CD4-positive, alpha-beta T cell (primary cell): ENCODE measurements around the gene RNF144A. TPM values are rescaled to one million over a fixed set of nuclear protein-coding genes. Genes with fewer than 3 reads are reported as not detected.

Experiments used
- ATAC-seq: fragments of 200-7000 bp; cut with Tn5 transposase; one replicate; pipeline ENCODE4 v1.10.0; 2022; ENCODE audit warnings: mild to moderate bottlenecking; ENCODE audit not compliant: poor library complexity
- CTCF ChIA-PET: fragments of 350-600 bp; sonication (Branson Sonifier 250); formaldehyde crosslinking; loops from one replicate; lab custom pipeline; 2021; ENCODE audit warnings: antibody characterized with exemption, inconsistent platforms; lab: Charles Lee
- POLR2A ChIA-PET: fragments of 350-600 bp; sonication (Branson Sonifier 250); formaldehyde crosslinking; loops from one replicate; lab custom pipeline; 2021; ENCODE audit warnings: antibody characterized with exemption, inconsistent platforms; lab: Charles Lee
- DNase-seq, 14 experiments: peaks; one replicate each; pipeline ENCODE4 v3.0.0-alpha.2; 2013 to 2020; ENCODE audit warnings: mixed read lengths in 2 of 14
- H3K27ac ChIP-seq, 2 donors: one replicate each; pipeline versions ENCODE4 v1.5.1 to v1.7.0; 2013; ENCODE audit warnings: low read length in 2 of 2, low read depth in 1 of 2, mild to moderate bottlenecking in 1 of 2
- H3K27me3 ChIP-seq, 2 experiments: 1 replicate in 1 of 2; 2 replicates in 1 of 2; pipeline versions ENCODE4 v1.6.1 to v1.7.0; 2013; ENCODE audit warnings: low read length in 2 of 2, control low read depth in 1 of 2, mild to moderate bottlenecking in 1 of 2, moderate library complexity in 1 of 2; ENCODE audit not compliant: insufficient read depth in 2 of 2, control insufficient read depth in 1 of 2
- H3K36me3 ChIP-seq: one replicate; pipeline ENCODE4 v1.6.1; 2013; ENCODE audit warnings: low read length, control low read depth; ENCODE audit not compliant: insufficient read depth
- H3K4me1 ChIP-seq: one replicate; pipeline ENCODE4 v1.6.1; 2013; ENCODE audit warnings: low read length, control low read depth; ENCODE audit not compliant: insufficient read depth
- H3K4me3 ChIP-seq: one replicate; pipeline ENCODE4 v1.5.1; 2013; ENCODE audit warnings: mild to moderate bottlenecking, low read length, moderate library complexity
- H3K9me3 ChIP-seq, 2 experiments: 1 replicate in 1 of 2; 2 replicates in 1 of 2; pipeline versions ENCODE4 v1.6.1 to v1.7.0; 2013; ENCODE audit warnings: low read length in 2 of 2, mild to moderate bottlenecking in 2 of 2, control low read depth in 1 of 2, moderate library complexity in 1 of 2; ENCODE audit not compliant: control insufficient read depth in 1 of 2, insufficient read depth in 1 of 2
- H3K27ac Mint-ChIP-seq: one replicate; pipeline ENCODE4 v1.8.0; 2020; ENCODE audit warnings: mixed read lengths
- H3K27me3 Mint-ChIP-seq: one replicate; pipeline ENCODE4 v1.8.0; 2021; ENCODE audit warnings: mixed read lengths
- H3K36me3 Mint-ChIP-seq: one replicate; pipeline ENCODE4 v1.8.0; 2021; ENCODE audit warnings: low read depth, mixed read lengths
- H3K4me1 Mint-ChIP-seq: one replicate; pipeline ENCODE4 v1.8.0; 2021; ENCODE audit warnings: low read depth, mixed read lengths
- H3K4me3 Mint-ChIP-seq: one replicate; pipeline ENCODE4 v1.8.0; 2020; ENCODE audit warnings: mild to moderate bottlenecking, mixed read lengths
- H3K9me3 Mint-ChIP-seq: one replicate; pipeline ENCODE4 v1.8.0; 2020; ENCODE audit warnings: mixed read lengths
- intact Hi-C, 2 experiments: fragments of 100-400 bp; cut with DNase I in 1 of 2; cut with micrococcal nuclease in 1 of 2; formaldehyde crosslinking; loops; one replicate each; pipeline versions ENCODE4 v1.15.1 to v1.9.0; 2023 to 2025; cut with DNase I, micrococcal nuclease
- total RNA-seq, 174 experiments: library from RNA in 2 of 174; stranded (reverse) in 2 of 174; gene quantifications; one replicate each; pipeline ENCODE4 v1.2.3 and lab custom pipeline; 2021 to 2026
- TF ChIP-seq, protein P1 (sequence below): fragments of 200-600 bp; IDR thresholded peaks from one replicate; pipeline ENCODE4 v1.8.0; 2022; ENCODE audit warnings: antibody characterized with exemption, mild to moderate bottlenecking

RNF144A gene
- total RNA-seq, 2 experiments from 2014 or later: 39.0 to 40.1 TPM

GRCh38 chr2:6965071-6965795, 48.0 kb downstream of the RNF144A start:
- Mint-ChIP-seq H3K36me3 (peaks cover 78% of the 10 kb centered on the region), H3K27me3 (no peaks in the 10 kb centered on the region), H3K27ac (no peak overlapping the region), H3K4me3 (no peak overlapping the region), H3K9me3 (no peaks in the 10 kb centered on the region), H3K4me1 (peaks cover 57% of the 10 kb centered on the region)
- ChIA-PET POLR2A (no interaction called here), CTCF (no interaction called here)
- H3K36me3 ChIP-seq: peaks cover 12% of the 10 kb centered on the region
- H3K27me3 ChIP-seq: no peaks in the 10 kb centered on the region
- peaks cover 0 to 4% of the 10 kb centered on the region in 2 experiments for H3K9me3 ChIP-seq
- TF ChIP-seq, protein P1, sequence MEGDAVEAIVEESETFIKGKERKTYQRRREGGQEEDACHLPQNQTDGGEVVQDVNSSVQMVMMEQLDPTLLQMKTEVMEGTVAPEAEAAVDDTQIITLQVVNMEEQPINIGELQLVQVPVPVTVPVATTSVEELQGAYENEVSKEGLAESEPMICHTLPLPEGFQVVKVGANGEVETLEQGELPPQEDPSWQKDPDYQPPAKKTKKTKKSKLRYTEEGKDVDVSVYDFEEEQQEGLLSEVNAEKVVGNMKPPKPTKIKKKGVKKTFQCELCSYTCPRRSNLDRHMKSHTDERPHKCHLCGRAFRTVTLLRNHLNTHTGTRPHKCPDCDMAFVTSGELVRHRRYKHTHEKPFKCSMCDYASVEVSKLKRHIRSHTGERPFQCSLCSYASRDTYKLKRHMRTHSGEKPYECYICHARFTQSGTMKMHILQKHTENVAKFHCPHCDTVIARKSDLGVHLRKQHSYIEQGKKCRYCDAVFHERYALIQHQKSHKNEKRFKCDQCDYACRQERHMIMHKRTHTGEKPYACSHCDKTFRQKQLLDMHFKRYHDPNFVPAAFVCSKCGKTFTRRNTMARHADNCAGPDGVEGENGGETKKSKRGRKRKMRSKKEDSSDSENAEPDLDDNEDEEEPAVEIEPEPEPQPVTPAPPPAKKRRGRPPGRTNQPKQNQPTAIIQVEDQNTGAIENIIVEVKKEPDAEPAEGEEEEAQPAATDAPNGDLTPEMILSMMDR: no peak
- peaks cover 5% of the 10 kb centered on the region for H3K4me1 ChIP-seq
- intact Hi-C loops: loop anchor here in 1 of 2 experiments (5.0 kb wide), 1 partner anchor 68 kb away; no protein-coding TSS in a partner anchor
- ATAC-seq (no peak), DNase-seq (no peak)
- H3K4me3 ChIP-seq: no peak overlapping the region
- H3K27ac ChIP-seq: no peak overlapping the region

DNA sequence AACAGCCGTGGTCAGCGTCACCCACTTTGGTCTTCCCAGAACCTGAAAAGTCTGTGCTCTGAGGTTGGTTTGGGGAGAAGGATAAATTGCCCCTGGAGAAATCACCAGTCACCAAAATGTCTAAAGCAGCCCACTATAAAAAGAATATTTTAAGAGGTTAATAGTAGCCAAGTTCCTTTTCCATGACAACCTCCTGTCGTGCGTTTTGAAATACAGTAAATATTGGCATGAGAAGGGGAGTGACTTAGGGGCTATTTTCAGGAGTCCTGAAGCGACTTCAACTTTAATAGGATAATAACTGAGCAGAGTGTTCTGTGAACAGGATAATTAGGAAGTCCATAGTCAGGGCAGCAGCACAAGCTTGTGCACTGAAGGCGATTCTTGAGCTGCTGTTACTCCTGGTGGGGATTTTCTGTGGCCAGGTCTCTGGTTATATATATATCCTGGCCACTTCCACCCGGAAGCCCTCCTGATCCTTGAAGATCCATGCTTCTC, 49.3 kb downstream of the RNF144A start:
- no peak overlapping the region for H3K27ac Mint-ChIP-seq

DNA sequence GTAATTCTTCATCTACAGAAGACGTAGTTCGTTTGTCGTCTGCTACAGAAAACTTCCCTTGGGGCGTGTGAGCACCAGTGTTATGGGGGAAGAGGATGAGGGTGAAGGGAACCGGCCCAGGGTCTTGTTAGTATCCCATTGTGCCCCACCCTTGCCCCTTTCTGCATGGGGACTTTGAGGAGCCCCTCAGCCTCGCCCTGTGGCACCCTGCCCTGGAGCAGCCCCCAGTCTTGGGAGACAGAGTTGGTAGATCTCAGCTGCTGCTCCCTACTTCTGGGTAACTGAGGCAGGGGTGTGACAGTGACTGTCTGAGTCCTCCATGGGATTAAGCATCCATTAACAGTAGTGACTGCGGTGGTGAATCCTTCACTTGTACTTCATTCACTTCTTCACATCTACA, 50.1 kb downstream of the RNF144A start:
- Histone ChIP-seq H3K27me3 (no peaks in the 10 kb centered on the region), H3K4me1 (no peaks in the 10 kb centered on the region), H3K4me3 (no peak overlapping the region), H3K36me3 (peaks cover 20% of the 10 kb centered on the region), H3K27ac (no peak overlapping the region), H3K9me3 (peaks cover 0 to 4% of the 10 kb centered on the region in 2 experiments)
- ChIA-PET CTCF (no interaction called here), POLR2A (interaction anchor here (1.3 kb wide), 1 partner anchor 12 kb away, joined by 4 read pairs; no protein-coding TSS in a partner anchor)
- Mint-ChIP-seq H3K36me3 (peaks cover 87% of the 10 kb centered on the region), H3K4me1 (peaks cover 44% of the 10 kb centered on the region), H3K27me3 (no peaks in the 10 kb centered on the region), H3K4me3 (no peak overlapping the region), H3K9me3 (no peaks in the 10 kb centered on the region), H3K27ac (no peak overlapping the region)
- TF ChIP-seq, protein P1: no peak
- no peak for ATAC-seq
- intact Hi-C loops: loop anchor here in 1 of 2 experiments (5.0 kb wide), 1 partner anchor 70 kb away; no protein-coding TSS in a partner anchor
- no peak for DNase-seq

More for the DNA sequence above, 49.3 kb downstream of the RNF144A start:
- DNase-seq (no peak), ATAC-seq (no peak)
- H3K27ac ChIP-seq: no peak overlapping the region
- intact Hi-C loops: loop anchor here in 1 of 2 experiments (5.0 kb wide), 1 partner anchor 69 kb away; no protein-coding TSS in a partner anchor
- Mint-ChIP-seq H3K4me1 (peaks cover 49% of the 10 kb centered on the region), H3K9me3 (no peaks in the 10 kb centered on the region), H3K36me3 (peaks cover 84% of the 10 kb centered on the region), H3K4me3 (no peak overlapping the region), H3K27me3 (no peaks in the 10 kb centered on the region)
- H3K27me3 ChIP-seq: no peaks in the 10 kb centered on the region
- CTCF ChIA-PET: no interaction called here
- H3K4me1 ChIP-seq: no peaks in the 10 kb centered on the region
- H3K36me3 ChIP-seq: peaks cover 17% of the 10 kb centered on the region
- H3K9me3 ChIP-seq: peaks cover 0 to 4% of the 10 kb centered on the region in 2 experiments
- TF ChIP-seq, protein P1: no peak
- H3K4me3 ChIP-seq: no peak overlapping the region
- POLR2A ChIA-PET: interaction anchor here (1.3 kb wide), 1 partner anchor 11 kb away, joined by 4 read pairs; no protein-coding TSS in a partner anchor
